Pulmonary artery endothelial cell (primary cell): ENCODE measurements around the gene FGD2. TPM values are rescaled to one million over a fixed set of nuclear protein-coding genes. Genes with fewer than 3 reads are reported as not detected.
"Not testable (repeated sequence)": the region's sequence is repeated elsewhere in the genome, so short reads cannot be mapped to it uniquely, and the experiment has no call there.

ENCODE experiments used
- DNase-seq: peaks from one replicate; pipeline ENCODE4 v3.0.0-alpha.2; 2011; ENCODE audit warnings: low read depth, low spot score
- total RNA-seq: library from RNA; depleted of rRNA; stranded (reverse); fragments of >200 nt; gene quantifications from 2 replicates; pipeline ENCODE4 v1.2.3, GENCODE V29; 2014

FGD2 gene
- total RNA-seq, 1 donor from 2014 or later: not detected

GRCh38 chr6:37057678-37058077 is 52.2 kb downstream of the FGD2 start:
- no peak for DNase-seq

- no peak for DNase-seq
These were observed 52.7 kb downstream of the FGD2 start for GRCh38 chr6:37058084-37058586.

- DNase-seq: not testable (repeated sequence)
These were observed 53.5 kb downstream of the FGD2 start for GRCh38 chr6:37058984-37059343.

GRCh38 chr6:37059344-37060194 is 54.1 kb downstream of the FGD2 start:
- peak; percentile 54 for DNase-seq

- no peak for DNase-seq
These were observed 54.7 kb downstream of the FGD2 start for GRCh38 chr6:37060195-37060559.

- no peak for DNase-seq
These were observed 55.8 kb downstream of the FGD2 start for GRCh38 chr6:37061157-37061804.

DNA sequence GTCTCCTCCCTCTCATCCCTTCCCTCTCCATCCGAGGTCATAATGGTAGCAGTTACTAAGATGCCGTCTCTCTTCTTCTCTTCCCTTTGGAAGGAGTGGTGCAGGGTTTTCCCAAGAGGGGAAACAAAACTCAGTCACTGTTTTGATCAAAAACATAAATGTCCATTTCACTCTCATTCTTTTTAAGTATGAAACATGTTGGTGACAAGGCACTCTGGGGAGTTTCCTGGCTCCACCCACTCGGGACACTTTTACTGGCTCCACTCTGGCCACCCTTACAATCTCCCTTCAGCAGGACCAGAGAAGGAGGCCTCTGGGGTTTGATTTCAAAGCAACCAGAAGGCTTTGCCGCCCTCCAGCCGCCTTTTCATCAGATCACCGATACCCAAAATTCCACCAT is 57.0 kb downstream of the FGD2 start:
- no peak for DNase-seq

DNA sequence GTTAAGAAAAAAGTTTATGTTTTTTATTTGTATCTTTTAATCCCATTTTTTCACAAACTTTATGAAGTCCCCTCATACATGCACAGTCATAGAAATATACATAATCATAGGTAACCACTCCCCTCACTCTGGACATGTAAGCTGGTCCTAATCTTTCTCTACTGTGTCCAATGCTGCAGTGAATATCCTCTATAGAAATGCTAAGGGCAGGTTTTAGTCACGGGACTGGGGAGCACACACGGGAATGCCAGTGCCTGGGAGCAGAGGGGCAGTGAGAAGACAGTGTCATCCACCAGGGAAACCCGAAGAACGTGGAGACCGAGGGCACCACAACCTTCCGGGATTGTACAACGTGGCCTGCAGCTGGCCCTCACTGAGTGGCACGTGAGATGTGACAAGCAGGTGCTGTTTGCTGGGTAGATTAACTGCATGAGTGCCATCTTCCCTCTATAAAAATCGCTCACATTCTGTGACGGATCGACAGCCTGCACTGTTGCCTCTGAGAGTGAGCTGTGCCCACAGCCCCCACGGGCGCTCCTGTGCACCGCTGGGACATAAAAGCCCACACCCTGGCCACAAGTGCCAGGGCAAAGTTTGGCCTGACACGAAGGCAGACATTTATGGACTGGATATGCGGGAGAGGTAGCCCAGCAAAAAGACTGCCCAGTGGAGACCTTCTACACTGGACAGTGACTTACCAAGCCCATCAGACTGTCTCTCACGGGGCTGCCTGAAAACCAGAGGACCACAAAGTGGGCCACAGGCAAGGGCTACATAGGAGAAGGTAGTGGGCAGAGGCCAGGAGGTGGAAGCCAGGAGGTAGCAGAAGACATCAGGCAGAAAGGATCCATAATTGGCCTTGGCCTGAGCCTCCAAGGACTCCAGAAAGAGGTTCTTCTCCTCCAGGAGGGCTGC is 63.2 kb downstream of the FGD2 start:
- no peak for DNase-seq

DNA sequence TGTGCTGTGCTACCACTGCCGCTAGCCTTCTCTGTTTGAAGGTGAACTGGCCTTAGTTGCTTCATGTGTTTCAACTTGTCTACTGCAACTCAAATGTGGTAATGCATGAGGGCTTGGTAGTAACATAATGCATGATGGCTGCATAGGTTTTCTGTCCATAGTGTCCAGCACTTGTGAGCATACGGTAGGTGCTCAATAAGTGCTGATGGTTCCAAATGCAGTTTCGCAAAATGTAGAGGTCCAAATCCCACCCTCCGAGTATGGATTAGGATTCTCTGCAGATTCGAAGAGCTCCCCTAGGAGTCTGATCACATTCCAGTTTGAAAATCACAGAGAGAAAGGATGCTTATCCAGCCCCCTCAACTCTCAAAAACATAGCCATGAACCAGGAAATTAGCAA is 64.2 kb downstream of the FGD2 start:
- no peak for DNase-seq

DNA sequence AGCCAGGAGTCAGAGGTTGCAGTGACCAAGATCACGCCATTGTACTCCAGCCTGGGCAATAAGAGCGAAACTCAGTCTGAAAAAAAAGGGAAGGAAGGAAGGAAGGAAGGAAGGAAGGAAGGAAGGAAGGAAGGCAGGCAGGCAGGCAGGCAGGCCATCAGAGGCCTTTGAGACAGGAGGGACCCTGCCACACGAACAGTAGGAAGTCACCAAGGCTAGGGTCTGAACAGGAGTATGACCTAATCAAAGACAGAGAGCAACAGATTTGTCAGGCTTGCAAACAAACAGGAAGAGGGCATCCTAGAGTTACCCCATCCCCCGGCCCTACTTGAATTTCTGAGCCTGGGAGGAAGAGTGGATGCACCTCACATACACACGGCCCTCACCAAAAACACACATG is 67.1 kb downstream of the FGD2 start:
- no peak for DNase-seq

GRCh38 chr6:37074053-37074827 is 68.8 kb downstream of the FGD2 start:
- no peak for DNase-seq

- DNase-seq: no peak
These were observed 71.9 kb downstream of the FGD2 start for GRCh38 chr6:37077191-37077904.

- no peak for DNase-seq
These were observed 72.4 kb downstream of the FGD2 start for GRCh38 chr6:37077905-37078296.

Other genes with a start within 250 kb of the FGD2 start
- gene CPNE5, start 166.2 kb upstream of the FGD2 start, total RNA-seq: 6.9 and 7.5 TPM in 2 replicates
- gene PPIL1, start 130.9 kb upstream of the FGD2 start, total RNA-seq: 35.1 and 44.8 TPM in 2 replicates
- gene C6orf89, start 119.7 kb upstream of the FGD2 start, total RNA-seq: 26.2 and 32.5 TPM in 2 replicates
- under 0.01 TPM in 1 of 2 replicates, not detected in the other for gene PI16, start 50.9 kb upstream of the FGD2 start, total RNA-seq
- 305 and 329 TPM in 2 replicates for gene MTCH1, start 19.5 kb upstream of the FGD2 start, total RNA-seq
- 3.2 and 3.6 TPM in 2 replicates for gene PIM1, start 164.5 kb downstream of the FGD2 start, total RNA-seq